HTERT RPE-1 (cell line): ENCODE results near the gene JARID2.

Source experiments
- in situ Hi-C: fragments of 300-500 bp; cut with MboI; formaldehyde crosslinking; loops from 4 replicates; pipeline ENCODE4 v1.14.3; 2020; ENCODE audit warnings: low sequenced_read_pairs

JARID2 gene

GRCh38 chr6:15245361-15246216, at the start of gene JARID2:
Gene JARID2, plus strand, starts transcription at chr6:15246069. Its CDS starts 471 bp downstream, at chr6:15246540.
- in situ Hi-C loops: no loop called here

GRCh38 chr6:15200087-15200486, 45.8 kb upstream of the JARID2 start:
- in situ Hi-C loops: no loop called here

DNA sequence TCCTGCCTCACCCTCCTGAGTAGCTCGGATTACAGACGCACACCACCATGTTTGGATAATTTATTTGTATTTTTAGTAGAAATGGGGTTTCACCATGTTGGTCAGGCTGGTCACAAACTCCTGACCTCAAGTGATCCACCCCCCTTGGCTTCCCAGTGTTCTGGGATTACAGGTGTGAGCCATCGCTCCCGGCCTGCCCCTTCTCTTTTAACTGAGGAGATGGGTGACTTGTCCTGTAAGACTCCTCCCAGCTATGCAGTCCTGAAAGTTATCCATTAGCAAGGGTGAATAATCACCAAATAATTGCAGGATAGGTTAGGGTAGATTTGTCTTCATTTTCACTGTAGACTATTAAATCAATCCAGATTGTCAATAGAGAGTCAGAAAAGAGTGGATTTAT, 40.5 kb upstream of the JARID2 start:
- in situ Hi-C loops: no loop called here

GRCh38 chr6:15206887-15207286, 39.0 kb upstream of the JARID2 start:
- in situ Hi-C loops: no loop called here

GRCh38 chr6:15207923-15208322, 37.9 kb upstream of the JARID2 start:
- in situ Hi-C loops: no loop called here

GRCh38 chr6:15213838-15214400, 31.9 kb upstream of the JARID2 start:
- in situ Hi-C loops: no loop called here

GRCh38 chr6:15218401-15218800, 27.5 kb upstream of the JARID2 start:
- in situ Hi-C loops: no loop called here

DNA sequence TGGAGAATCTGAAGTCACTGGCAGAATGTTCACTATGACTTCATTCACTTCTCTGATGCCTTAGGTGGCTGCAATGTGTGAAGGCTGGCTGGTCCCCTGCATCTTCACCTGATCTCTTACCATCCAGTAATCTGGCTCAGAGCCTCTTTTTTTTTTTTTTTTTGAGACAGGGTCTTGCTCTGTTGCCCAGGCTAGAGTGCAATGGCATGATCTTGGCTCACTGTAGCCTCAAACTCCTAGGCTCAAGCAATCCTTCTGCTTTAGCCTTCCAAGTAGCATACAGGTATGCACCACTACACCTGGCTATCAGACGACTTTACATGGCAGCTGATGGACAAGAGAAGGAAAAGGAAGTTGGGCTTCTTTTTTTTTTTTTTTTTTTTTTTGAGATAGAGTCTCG, 25.8 kb upstream of the JARID2 start:
- in situ Hi-C loops: no loop called here

DNA sequence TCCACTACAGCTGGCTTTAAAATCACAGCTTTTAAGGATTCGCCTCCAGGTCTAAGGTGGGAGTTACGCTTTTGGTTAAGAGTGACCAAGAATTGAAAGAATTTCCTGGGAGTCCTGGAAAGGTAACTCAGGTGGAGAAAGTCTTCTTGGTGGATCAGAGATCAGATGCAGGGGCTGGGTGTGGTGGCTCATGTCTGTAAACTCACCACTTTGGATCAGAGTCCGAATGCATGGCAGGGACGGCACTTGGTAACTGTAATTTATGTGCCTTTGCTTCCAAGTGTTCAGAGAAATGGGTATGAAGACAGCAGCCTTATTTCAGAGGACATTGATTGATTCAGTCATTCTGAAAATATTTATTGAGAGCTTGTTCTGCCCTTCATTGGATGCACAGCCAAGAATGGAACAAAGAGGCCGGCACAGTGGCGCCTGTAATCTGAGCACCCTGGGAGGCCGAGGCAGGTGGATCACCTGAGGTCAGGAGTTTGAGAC, 18.0 kb upstream of the JARID2 start:
- in situ Hi-C loops: no loop called here

DNA sequence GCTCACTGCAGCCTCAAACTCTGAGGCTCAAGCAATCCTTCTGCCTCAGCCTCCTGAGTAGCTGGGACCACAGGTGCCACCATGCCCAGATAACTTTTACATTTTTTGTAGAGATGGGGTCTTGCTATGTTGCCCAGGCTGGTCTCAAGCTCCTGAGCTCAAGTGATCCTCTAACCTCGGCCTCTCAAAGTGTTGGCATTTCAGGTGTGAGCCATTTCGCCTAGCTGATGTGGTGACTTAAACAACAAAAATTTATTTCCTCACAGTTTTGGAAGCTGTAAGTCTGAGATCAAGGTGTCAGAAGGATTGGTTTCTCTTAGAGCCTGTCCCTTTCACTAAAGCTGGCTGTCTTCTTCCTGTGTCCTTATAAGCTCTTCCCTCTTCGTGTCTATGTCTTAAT, 15.0 kb upstream of the JARID2 start:
- in situ Hi-C loops: no loop called here

DNA sequence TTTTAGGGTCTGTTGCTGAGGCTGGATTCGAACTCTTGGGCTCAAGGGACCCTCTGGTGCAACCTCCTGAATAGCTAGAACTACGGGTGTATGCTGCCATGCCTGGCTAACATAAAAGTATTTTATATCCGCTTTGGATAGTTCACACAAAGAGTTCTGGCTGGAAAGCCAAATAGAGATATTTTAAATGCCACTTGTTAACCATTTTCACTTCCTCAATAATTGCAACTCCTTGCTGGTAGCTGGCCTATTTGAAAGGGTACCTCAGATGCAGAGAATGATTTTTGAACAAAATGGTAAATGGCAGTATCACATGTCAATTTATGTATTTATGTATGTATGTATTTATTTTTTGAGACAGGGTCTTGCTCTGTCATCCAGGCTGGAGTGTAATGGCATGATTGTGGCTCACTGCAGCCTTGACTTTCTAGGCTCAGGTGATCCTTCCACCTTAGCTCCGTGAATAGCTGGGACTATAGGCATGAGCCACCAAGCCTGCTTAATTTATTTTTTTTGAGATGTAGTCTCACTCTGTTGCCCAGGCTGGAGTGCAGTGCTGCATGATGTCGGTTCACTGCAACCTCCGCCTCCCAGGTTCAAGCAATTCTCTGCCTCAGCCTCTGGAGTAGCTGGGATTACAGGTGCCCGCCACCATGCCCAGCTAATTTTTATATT, 12.9 kb upstream of the JARID2 start:
- in situ Hi-C loops: no loop called here

- in situ Hi-C loops: no loop called here
Measured at GRCh38 chr6:15234068-15234758, 11.7 kb upstream of the JARID2 start.

- in situ Hi-C loops: no loop called here
Measured at GRCh38 chr6:15239616-15240364, 6.1 kb upstream of the JARID2 start.

- in situ Hi-C loops: no loop called here
Measured at GRCh38 chr6:15242503-15242902, 3.4 kb upstream of the JARID2 start.

- in situ Hi-C loops: no loop called here
Measured at GRCh38 chr6:15242937-15243614, 2.8 kb upstream of the JARID2 start.

DNA sequence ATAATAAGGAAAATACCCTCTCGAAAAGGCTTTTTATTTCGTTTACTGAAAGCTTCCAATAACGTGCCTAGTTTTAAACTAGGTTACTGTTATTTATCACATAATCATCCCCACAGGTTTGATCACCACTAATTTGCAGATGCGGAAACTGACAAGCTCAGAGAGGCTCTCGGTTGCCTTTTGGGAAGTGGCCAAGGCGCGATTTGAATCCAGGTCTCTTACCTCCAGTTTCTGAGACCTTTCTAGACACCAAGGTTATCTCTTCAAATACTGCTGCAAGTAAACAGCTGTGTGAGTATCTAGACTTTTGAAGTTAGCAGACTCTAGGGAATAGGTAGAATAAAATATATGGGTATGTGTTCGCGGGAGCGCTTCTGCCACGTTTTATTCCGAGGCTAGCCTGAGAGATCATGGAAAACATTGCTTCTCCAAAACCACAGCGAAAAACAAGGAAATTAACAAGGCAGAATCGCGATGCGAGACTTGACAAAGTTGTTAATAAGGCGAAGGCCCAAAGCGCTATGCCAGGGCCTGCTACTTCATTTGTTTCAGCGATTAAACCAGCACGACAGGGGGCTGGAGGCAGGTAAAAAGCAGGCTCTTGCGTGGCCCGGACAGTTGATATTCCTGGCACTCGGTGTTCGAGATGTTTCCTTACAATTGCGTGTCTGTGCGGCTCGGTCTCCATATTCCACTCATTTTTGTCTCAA, 1.8 kb upstream of the JARID2 start:
- in situ Hi-C loops: no loop called here

- in situ Hi-C loops: no loop called here
Measured at GRCh38 chr6:15244620-15245360, 1.1 kb upstream of the JARID2 start.

- in situ Hi-C loops: no loop called here
Measured at GRCh38 chr6:15246217-15246665, 372 bp downstream of the JARID2 start.
